K562 (cell line): ENCODE measurements around the gene SORCS2.

ENCODE experiments used
- CBX8 ChIP-seq: fragments of 200-600 bp; sonication (generic); IDR thresholded peaks from 2 replicates; pipeline ENCODE4 v1.6.1; 2012; ENCODE audit warnings: borderline replicate concordance, mixed run types, low read depth, mild to moderate bottlenecking, moderate library complexity, mixed read lengths, low read length, control low read depth, inconsistent platforms; ENCODE audit not compliant: poor library complexity, severe bottlenecking; ENCODE audit errors: extremely low read depth
- GATAD2A ChIP-seq: fragments of 450-650 bp; IDR thresholded peaks from 2 replicates; pipeline ENCODE4 v1.6.1; 2017
- HMG20B ChIP-seq: fragments of 250-450 bp; sonication (Bioruptor Pico); IDR thresholded peaks from 2 replicates; pipeline ENCODE4 v1.5.0; 2021; ENCODE audit warnings: mild to moderate bottlenecking
- KDM2B ChIP-seq: fragments of 250-450 bp; sonication (Bioruptor Pico); IDR thresholded peaks from 2 replicates; pipeline ENCODE4 v1.8.0; 2021; ENCODE audit warnings: mild to moderate bottlenecking, moderate library complexity
- MCM2 ChIP-seq: fragments of 450-650 bp; IDR thresholded peaks from 2 replicates; pipeline ENCODE4 v1.6.1; 2017; ENCODE audit warnings: low read depth, mild to moderate bottlenecking
- NFXL1 ChIP-seq: fragments of 450-650 bp; formaldehyde crosslinking; IDR thresholded peaks from 2 replicates; pipeline ENCODE4 v1.4.0; 2021; ENCODE audit warnings: mild to moderate bottlenecking
- PKNOX1 ChIP-seq: fragments of 450-650 bp; IDR thresholded peaks from 2 replicates; pipeline ENCODE4 v1.6.1; 2016
- RFX5 ChIP-seq: IDR thresholded peaks from 2 replicates; pipeline ENCODE4 v1.6.1; 2011; ENCODE audit warnings: low read depth, mild to moderate bottlenecking, improper control_type of control experiment, low read length
- SAP30 ChIP-seq: fragments of 200-600 bp; sonication (generic); IDR thresholded peaks from 2 replicates; pipeline ENCODE4 v1.6.1; 2012; ENCODE audit warnings: borderline replicate concordance, low read depth, mild to moderate bottlenecking, moderate library complexity, low read length, control low read depth, inconsistent platforms; ENCODE audit not compliant: insufficient read depth, poor library complexity, severe bottlenecking
- SMARCB1 ChIP-seq: IDR thresholded peaks from 2 replicates; pipeline ENCODE4 v1.6.1; 2011; ENCODE audit warnings: improper control_type of control experiment, low read depth; ENCODE audit not compliant: insufficient read length
- TAF15 ChIP-seq: fragments of 200-400 bp; formaldehyde crosslinking; IDR thresholded peaks from 2 replicates; pipeline ENCODE4 v1.6.1; 2017; ENCODE audit warnings: mild to moderate bottlenecking, low read depth, low read length, moderate library complexity
- ZNF274 ChIP-seq: IDR thresholded peaks from 2 replicates; pipeline ENCODE4 v1.6.1; 2011; ENCODE audit warnings: low read depth, mild to moderate bottlenecking, low read length, moderate library complexity, borderline replicate concordance
- ZNF830 ChIP-seq: fragments of 250-450 bp; sonication (Bioruptor Pico); IDR thresholded peaks from 2 replicates; pipeline ENCODE4 v1.5.0; 2021; ENCODE audit warnings: mild to moderate bottlenecking

DNA sequence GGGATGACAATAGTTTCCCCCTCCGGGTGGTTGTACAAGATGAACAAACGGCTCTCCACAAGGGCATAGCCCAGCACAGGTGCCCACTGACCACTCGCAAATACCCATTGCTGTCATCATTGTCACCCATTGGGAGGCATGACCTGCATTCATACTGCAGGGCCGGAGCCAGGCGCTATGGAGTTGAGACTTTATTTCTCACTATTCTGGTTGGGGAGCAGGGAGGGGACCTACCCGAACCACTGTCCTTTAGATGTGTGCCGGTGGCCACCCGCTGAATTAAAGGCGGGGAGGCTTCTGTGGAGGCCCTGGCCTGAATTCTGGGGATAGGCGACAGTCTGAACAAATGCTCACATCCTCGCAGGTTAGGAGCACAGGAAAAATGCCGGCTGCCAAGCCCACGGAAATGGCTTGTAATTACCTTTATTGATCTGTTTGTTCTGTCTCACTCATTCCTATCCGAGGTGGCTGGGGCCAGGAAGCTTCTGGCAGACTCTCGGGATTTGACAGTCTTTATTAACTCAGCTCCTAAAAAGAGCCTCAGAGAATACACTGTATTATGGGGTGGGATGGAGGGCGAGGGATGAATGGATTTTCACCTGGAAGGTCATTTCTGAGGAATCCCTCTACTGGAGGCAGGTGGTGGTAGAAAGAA, 367.5 kb downstream of the SORCS2 start:
- no peak for TF ChIP-seq TAF15
- TF ChIP-seq SMARCB1: no peak
- TF ChIP-seq PKNOX1: no peak
- no peak for TF ChIP-seq MCM2
- no peak for TF ChIP-seq RFX5
- TF ChIP-seq GATAD2A: no peak
- no peak for TF ChIP-seq ZNF830
- no peak for TF ChIP-seq NFXL1 (CRISPR knock-in tag)
- TF ChIP-seq CBX8: no peak
- no peak for TF ChIP-seq HMG20B (CRISPR knock-in tag)
- TF ChIP-seq ZNF274: no peak
- TF ChIP-seq SAP30: no peak
- TF ChIP-seq KDM2B (CRISPR knock-in tag): no peak
